GM23338 (cell line): ENCODE results near the gene KDM4B. TPM values are rescaled to one million over a fixed set of nuclear protein-coding genes. Genes with fewer than 3 reads are reported as not detected.

Experiments
- ATAC-seq: fragments of 200-7000 bp; cut with Tn5 transposase; 3 replicates; pipeline ENCODE4 v1.9.1; 2020
- DNase-seq: peaks from one replicate; pipeline ENCODE4 v3.0.0-alpha.2; 2015; ENCODE audit warnings: low spot score
- H2AFZ ChIP-seq: fragments of 200-600 bp; sonication (generic); 2 replicates; pipeline ENCODE4 v1.8.0; 2016; ENCODE audit warnings: antibody characterized with exemption, mild to moderate bottlenecking, moderate library complexity
- H3F3A ChIP-seq: fragments of 200-600 bp; sonication (generic); replicated peaks from 2 replicates; pipeline ENCODE4 v1.8.0; 2017; ENCODE audit warnings: antibody characterized with exemption, mixed run types, low read depth
- H3K27ac ChIP-seq: fragments of 200-600 bp; sonication (generic); 2 replicates; pipeline ENCODE4 v1.6.1; 2016; ENCODE audit warnings: low read depth
- H3K27me3 ChIP-seq: fragments of 200-600 bp; sonication (generic); 2 replicates; pipeline ENCODE4 v1.8.0; 2016; ENCODE audit warnings: mild to moderate bottlenecking, mixed run types, moderate library complexity; ENCODE audit not compliant: insufficient read depth
- H3K36me3 ChIP-seq: fragments of 200-600 bp; sonication (generic); 2 replicates; pipeline ENCODE4 v1.8.0; 2016; ENCODE audit warnings: mild to moderate bottlenecking; ENCODE audit not compliant: insufficient read depth
- H3K4me1 ChIP-seq: fragments of 200-600 bp; sonication (generic); 2 replicates; pipeline ENCODE4 v1.8.0; 2016; ENCODE audit warnings: mild to moderate bottlenecking, moderate library complexity; ENCODE audit not compliant: insufficient read depth
- H3K4me2 ChIP-seq: fragments of 200-600 bp; sonication (generic); 2 replicates; pipeline ENCODE4 v1.7.1; 2017; ENCODE audit warnings: mixed run types
- H3K4me3 ChIP-seq: fragments of 200-600 bp; sonication (generic); 2 replicates; pipeline ENCODE4 v1.6.1; 2016; ENCODE audit warnings: mixed run types
- H3K79me2 ChIP-seq: fragments of 200-600 bp; sonication (generic); replicated peaks from 2 replicates; pipeline ENCODE4 v1.8.0; 2017; ENCODE audit warnings: mild to moderate bottlenecking; ENCODE audit not compliant: insufficient read depth
- H3K9me2 ChIP-seq: fragments of 200-600 bp; sonication (generic); 2 replicates; pipeline ENCODE4 v1.8.0; 2017; ENCODE audit not compliant: insufficient read depth
- H4K20me1 ChIP-seq: fragments of 200-600 bp; sonication (generic); replicated peaks from 2 replicates; pipeline ENCODE4 v1.8.0; 2017; ENCODE audit warnings: mild to moderate bottlenecking; ENCODE audit not compliant: insufficient read depth
- H3K27ac Mint-ChIP-seq: 2 replicates; pipeline ENCODE4 v1.8.0; 2020; ENCODE audit warnings: inconsistent platforms, mild to moderate bottlenecking, moderate library complexity, mixed read lengths
- H3K27me3 Mint-ChIP-seq: 3 replicates; pipeline ENCODE4 v1.8.0; 2022; ENCODE audit warnings: low read depth, mild to moderate bottlenecking, moderate library complexity, mixed read lengths, inconsistent platforms; ENCODE audit not compliant: insufficient read depth, poor library complexity
- H3K36me3 Mint-ChIP-seq: 3 replicates; pipeline ENCODE4 v1.8.0; 2021; ENCODE audit warnings: low read depth, mild to moderate bottlenecking, inconsistent platforms, moderate library complexity, mixed read lengths
- H3K4me1 Mint-ChIP-seq: 3 replicates; pipeline ENCODE4 v1.8.0; 2020; ENCODE audit warnings: mild to moderate bottlenecking, inconsistent platforms, mixed read lengths
- H3K4me3 Mint-ChIP-seq: 3 replicates; pipeline ENCODE4 v1.8.0; 2021; ENCODE audit warnings: moderate library complexity, mild to moderate bottlenecking, inconsistent platforms, mixed read lengths
- H3K9me3 Mint-ChIP-seq: 3 replicates; pipeline ENCODE4 v1.8.0; 2020; ENCODE audit warnings: moderate library complexity, mild to moderate bottlenecking, inconsistent platforms, mixed read lengths
- CREB1 ChIP-seq: fragments of 250-450 bp; sonication (Bioruptor Pico); IDR thresholded peaks from 2 replicates; pipeline ENCODE4 v1.5.0; 2020; ENCODE audit warnings: low read depth, mild to moderate bottlenecking, moderate library complexity
- EZH2 ChIP-seq: fragments of 200-600 bp; sonication (generic); IDR thresholded peaks from one replicate; pipeline ENCODE4 v1.8.0; 2017; ENCODE audit warnings: antibody characterized with exemption, mild to moderate bottlenecking, low read depth; ENCODE audit not compliant: unreplicated experiment
- EZH2phosphoT487 ChIP-seq: fragments of 200-600 bp; sonication (generic); IDR thresholded peaks from one replicate; pipeline ENCODE4 v1.8.1; 2018; ENCODE audit warnings: antibody characterized with exemption; ENCODE audit not compliant: unreplicated experiment
- JUNB ChIP-seq: IDR thresholded peaks from one replicate; pipeline ENCODE4 v1.6.1; 2016; ENCODE audit warnings: antibody characterized with exemption; ENCODE audit not compliant: unreplicated experiment
- NANOG ChIP-seq: IDR thresholded peaks from 2 replicates; pipeline ENCODE4 v1.6.1; 2016; ENCODE audit warnings: antibody characterized with exemption, borderline replicate concordance
- POLR2AphosphoS5 ChIP-seq: IDR thresholded peaks from 2 replicates; pipeline ENCODE4 v1.6.1; 2016; ENCODE audit warnings: antibody characterized with exemption, low read depth
- STAT1 ChIP-seq: IDR thresholded peaks from one replicate; pipeline ENCODE4 v1.6.1; 2016; ENCODE audit warnings: antibody characterized with exemption; ENCODE audit not compliant: unreplicated experiment
- ZNF114 ChIP-seq: fragments of 250-450 bp; sonication (Bioruptor Pico); IDR thresholded peaks from 2 replicates; pipeline ENCODE4 v1.5.0; 2020; ENCODE audit warnings: mild to moderate bottlenecking, moderate library complexity
- ZNF331 ChIP-seq: fragments of 250-450 bp; sonication (Bioruptor Pico); IDR thresholded peaks from 2 replicates; pipeline ENCODE4 v1.5.0; 2020; ENCODE audit warnings: low read depth, mild to moderate bottlenecking, moderate library complexity
- polyA plus RNA-seq: library from polyadenylated mRNA; unstranded; fragments of >200 nt; fragmentation: Nextera tagmentation; extraction: Ambion mirVana; gene quantifications from 2 replicates; pipeline ENCODE4 v1.2.1, GENCODE V29; 2016
- total RNA-seq: library from RNA; depleted of rRNA; stranded (reverse); fragments of >200 nt; shearing (Covaris generic); gene quantifications from 2 replicates; pipeline ENCODE4 v1.2.3, GENCODE V29; 2014
- TF ChIP-seq, protein P1 (sequence below), 2 experiments: fragments of 200-600 bp in 1 of 2; sonication (generic) in 1 of 2; conservative IDR thresholded peaks; 2 replicates each; pipeline versions ENCODE4 v1.5.1 to v1.6.1; 2016 to 2017; ENCODE audit warnings: antibody characterized with exemption in 2 of 2, low read depth in 2 of 2, mild to moderate bottlenecking in 2 of 2, moderate library complexity in 1 of 2
- TF ChIP-seq, protein P2 (sequence below): IDR thresholded peaks from one replicate; pipeline ENCODE4 v1.6.1; 2018; ENCODE audit warnings: antibody characterized with exemption; ENCODE audit not compliant: unreplicated experiment
- TF ChIP-seq, protein P3 (sequence below): IDR thresholded peaks from 2 replicates; pipeline ENCODE4 v1.6.1; 2016; ENCODE audit warnings: antibody characterized with exemption
- TF ChIP-seq, protein P4 (sequence below): fragments of 250-450 bp; sonication (Bioruptor Pico); IDR thresholded peaks from 2 replicates; pipeline ENCODE4 v1.5.0; 2020; ENCODE audit warnings: mild to moderate bottlenecking, moderate library complexity

KDM4B gene
- total and polyA plus RNA-seq, 2 experiments from 2014 or later = 9.1 to 27.6 TPM

DNA sequence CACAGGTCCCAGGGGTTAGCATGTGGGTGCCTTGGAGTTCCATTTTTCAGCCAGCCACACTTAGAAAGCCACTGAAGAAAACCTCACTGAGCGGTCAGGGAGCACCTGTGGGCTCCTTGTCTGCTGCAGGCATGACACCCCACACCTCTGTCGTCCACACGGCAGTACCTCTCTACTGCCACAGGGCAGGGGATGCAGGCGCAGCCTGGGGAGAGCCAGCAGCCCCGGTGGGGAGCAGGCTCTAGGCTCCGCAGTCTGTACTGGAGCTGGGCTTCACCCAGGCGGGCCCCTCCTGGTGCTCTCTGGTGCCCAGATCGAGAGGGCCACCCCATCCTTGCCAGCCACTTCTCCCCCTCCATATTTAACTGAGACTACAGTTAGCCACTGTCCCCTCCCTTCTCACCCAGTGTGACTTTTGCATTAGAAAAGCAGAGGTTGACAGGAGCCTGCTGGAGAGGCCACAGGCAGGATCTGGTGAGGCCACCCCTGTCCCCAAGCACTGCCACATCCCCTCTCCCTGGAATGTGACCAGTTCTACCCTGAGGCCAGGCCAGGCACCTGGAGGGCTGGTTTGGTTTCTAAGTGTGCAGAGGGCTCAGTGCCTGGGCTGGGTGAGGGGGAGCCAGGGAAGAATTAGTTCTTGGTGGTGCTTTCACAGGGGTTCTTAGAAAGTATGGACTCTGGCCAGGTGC lies 104.4 kb downstream of the KDM4B start:
- Histone ChIP-seq H3K79me2 (no peaks in the 10 kb centered on the region), H3K9me2 (no peaks in the 10 kb centered on the region), H3K36me3 (no peaks in the 10 kb centered on the region), H4K20me1 (peaks cover 10% of the 10 kb centered on the region; the same call in 1 of the 2 replicates), H3K27ac (peak overlapping the region; percentile 85; the same call in 1 of the 2 replicates), H3K27me3 (no peaks in the 10 kb centered on the region), H2AFZ (no peak overlapping the region), H3F3A (peaks cover 9% of the 10 kb centered on the region; the same call in 1 of the 2 replicates), H3K4me1 (peaks cover 27% of the 10 kb centered on the region), H3K4me3 (no peak overlapping the region), H3K4me2 (peak overlapping the region; percentile 55)
- Mint-ChIP-seq H3K9me3 (no peaks in the 10 kb centered on the region), H3K4me3 (no peak overlapping the region), H3K36me3 (peaks cover 3% of the 10 kb centered on the region; the same call in 2 of the 3 replicates), H3K4me1 (peaks cover 34% of the 10 kb centered on the region), H3K27me3 (peaks cover 11% of the 10 kb centered on the region), H3K27ac (peak overlapping the region; percentile 67)
- TF ChIP-seq EZH2 = no peak
- TF ChIP-seq EZH2phosphoT487 = no peak
- TF ChIP-seq ZNF331 (CRISPR knock-in tag) = no peak
- TF ChIP-seq JUNB = no peak
- no peak for TF ChIP-seq CREB1 (CRISPR knock-in tag)
- TF ChIP-seq, protein P1, sequence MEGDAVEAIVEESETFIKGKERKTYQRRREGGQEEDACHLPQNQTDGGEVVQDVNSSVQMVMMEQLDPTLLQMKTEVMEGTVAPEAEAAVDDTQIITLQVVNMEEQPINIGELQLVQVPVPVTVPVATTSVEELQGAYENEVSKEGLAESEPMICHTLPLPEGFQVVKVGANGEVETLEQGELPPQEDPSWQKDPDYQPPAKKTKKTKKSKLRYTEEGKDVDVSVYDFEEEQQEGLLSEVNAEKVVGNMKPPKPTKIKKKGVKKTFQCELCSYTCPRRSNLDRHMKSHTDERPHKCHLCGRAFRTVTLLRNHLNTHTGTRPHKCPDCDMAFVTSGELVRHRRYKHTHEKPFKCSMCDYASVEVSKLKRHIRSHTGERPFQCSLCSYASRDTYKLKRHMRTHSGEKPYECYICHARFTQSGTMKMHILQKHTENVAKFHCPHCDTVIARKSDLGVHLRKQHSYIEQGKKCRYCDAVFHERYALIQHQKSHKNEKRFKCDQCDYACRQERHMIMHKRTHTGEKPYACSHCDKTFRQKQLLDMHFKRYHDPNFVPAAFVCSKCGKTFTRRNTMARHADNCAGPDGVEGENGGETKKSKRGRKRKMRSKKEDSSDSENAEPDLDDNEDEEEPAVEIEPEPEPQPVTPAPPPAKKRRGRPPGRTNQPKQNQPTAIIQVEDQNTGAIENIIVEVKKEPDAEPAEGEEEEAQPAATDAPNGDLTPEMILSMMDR (conservative IDR thresholded peaks at IDR 0.05; ENCODE audit: low read depth in 2 of 2) = no peak
- TF ChIP-seq, protein P2, sequence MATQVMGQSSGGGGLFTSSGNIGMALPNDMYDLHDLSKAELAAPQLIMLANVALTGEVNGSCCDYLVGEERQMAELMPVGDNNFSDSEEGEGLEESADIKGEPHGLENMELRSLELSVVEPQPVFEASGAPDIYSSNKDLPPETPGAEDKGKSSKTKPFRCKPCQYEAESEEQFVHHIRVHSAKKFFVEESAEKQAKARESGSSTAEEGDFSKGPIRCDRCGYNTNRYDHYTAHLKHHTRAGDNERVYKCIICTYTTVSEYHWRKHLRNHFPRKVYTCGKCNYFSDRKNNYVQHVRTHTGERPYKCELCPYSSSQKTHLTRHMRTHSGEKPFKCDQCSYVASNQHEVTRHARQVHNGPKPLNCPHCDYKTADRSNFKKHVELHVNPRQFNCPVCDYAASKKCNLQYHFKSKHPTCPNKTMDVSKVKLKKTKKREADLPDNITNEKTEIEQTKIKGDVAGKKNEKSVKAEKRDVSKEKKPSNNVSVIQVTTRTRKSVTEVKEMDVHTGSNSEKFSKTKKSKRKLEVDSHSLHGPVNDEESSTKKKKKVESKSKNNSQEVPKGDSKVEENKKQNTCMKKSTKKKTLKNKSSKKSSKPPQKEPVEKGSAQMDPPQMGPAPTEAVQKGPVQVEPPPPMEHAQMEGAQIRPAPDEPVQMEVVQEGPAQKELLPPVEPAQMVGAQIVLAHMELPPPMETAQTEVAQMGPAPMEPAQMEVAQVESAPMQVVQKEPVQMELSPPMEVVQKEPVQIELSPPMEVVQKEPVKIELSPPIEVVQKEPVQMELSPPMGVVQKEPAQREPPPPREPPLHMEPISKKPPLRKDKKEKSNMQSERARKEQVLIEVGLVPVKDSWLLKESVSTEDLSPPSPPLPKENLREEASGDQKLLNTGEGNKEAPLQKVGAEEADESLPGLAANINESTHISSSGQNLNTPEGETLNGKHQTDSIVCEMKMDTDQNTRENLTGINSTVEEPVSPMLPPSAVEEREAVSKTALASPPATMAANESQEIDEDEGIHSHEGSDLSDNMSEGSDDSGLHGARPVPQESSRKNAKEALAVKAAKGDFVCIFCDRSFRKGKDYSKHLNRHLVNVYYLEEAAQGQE = no peak
- no peak for TF ChIP-seq NANOG
- TF ChIP-seq, protein P3, sequence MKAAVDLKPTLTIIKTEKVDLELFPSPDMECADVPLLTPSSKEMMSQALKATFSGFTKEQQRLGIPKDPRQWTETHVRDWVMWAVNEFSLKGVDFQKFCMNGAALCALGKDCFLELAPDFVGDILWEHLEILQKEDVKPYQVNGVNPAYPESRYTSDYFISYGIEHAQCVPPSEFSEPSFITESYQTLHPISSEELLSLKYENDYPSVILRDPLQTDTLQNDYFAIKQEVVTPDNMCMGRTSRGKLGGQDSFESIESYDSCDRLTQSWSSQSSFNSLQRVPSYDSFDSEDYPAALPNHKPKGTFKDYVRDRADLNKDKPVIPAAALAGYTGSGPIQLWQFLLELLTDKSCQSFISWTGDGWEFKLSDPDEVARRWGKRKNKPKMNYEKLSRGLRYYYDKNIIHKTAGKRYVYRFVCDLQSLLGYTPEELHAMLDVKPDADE = no peak
- TF ChIP-seq, protein P4, sequence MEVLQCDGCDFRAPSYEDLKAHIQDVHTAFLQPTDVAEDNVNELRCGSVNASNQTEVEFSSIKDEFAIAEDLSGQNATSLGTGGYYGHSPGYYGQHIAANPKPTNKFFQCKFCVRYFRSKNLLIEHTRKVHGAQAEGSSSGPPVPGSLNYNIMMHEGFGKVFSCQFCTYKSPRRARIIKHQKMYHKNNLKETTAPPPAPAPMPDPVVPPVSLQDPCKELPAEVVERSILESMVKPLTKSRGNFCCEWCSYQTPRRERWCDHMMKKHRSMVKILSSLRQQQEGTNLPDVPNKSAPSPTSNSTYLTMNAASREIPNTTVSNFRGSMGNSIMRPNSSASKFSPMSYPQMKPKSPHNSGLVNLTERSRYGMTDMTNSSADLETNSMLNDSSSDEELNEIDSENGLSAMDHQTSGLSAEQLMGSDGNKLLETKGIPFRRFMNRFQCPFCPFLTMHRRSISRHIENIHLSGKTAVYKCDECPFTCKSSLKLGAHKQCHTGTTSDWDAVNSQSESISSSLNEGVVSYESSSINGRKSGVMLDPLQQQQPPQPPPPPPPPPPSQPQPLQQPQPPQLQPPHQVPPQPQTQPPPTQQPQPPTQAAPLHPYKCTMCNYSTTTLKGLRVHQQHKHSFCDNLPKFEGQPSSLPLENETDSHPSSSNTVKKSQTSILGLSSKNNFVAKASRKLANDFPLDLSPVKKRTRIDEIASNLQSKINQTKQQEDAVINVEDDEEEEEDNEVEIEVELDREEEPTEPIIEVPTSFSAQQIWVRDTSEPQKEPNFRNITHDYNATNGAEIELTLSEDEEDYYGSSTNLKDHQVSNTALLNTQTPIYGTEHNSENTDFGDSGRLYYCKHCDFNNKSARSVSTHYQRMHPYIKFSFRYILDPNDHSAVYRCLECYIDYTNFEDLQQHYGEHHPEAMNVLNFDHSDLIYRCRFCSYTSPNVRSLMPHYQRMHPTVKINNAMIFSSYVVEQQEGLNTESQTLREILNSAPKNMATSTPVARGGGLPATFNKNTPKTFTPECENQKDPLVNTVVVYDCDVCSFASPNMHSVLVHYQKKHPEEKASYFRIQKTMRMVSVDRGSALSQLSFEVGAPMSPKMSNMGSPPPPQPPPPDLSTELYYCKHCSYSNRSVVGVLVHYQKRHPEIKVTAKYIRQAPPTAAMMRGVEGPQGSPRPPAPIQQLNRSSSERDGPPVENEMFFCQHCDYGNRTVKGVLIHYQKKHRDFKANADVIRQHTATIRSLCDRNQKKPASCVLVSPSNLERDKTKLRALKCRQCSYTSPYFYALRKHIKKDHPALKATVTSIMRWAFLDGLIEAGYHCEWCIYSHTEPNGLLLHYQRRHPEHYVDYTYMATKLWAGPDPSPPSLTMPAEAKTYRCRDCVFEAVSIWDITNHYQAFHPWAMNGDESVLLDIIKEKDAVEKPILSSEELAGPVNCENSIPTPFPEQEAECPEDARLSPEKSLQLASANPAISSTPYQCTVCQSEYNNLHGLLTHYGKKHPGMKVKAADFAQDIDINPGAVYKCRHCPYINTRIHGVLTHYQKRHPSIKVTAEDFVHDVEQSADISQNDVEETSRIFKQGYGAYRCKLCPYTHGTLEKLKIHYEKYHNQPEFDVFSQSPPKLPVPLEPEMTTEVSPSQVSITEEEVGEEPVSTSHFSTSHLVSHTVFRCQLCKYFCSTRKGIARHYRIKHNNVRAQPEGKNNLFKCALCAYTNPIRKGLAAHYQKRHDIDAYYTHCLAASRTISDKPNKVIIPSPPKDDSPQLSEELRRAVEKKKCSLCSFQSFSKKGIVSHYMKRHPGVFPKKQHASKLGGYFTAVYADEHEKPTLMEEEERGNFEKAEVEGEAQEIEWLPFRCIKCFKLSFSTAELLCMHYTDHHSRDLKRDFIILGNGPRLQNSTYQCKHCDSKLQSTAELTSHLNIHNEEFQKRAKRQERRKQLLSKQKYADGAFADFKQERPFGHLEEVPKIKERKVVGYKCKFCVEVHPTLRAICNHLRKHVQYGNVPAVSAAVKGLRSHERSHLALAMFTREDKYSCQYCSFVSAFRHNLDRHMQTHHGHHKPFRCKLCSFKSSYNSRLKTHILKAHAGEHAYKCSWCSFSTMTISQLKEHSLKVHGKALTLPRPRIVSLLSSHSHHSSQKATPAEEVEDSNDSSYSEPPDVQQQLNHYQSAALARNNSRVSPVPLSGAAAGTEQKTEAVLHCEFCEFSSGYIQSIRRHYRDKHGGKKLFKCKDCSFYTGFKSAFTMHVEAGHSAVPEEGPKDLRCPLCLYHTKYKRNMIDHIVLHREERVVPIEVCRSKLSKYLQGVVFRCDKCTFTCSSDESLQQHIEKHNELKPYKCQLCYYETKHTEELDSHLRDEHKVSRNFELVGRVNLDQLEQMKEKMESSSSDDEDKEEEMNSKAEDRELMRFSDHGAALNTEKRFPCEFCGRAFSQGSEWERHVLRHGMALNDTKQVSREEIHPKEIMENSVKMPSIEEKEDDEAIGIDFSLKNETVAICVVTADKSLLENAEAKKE = no peak
- no peak for TF ChIP-seq ZNF114
- TF ChIP-seq POLR2AphosphoS5 = no peak
- TF ChIP-seq STAT1 = no peak
- ATAC-seq (peak; percentile 79), DNase-seq (peak; percentile 51)
